BLaER1 (cell line): ENCODE data around the gene PLCB3.
"Not testable (repeated sequence)": the region's sequence is repeated elsewhere in the genome, so short reads cannot be mapped to it uniquely, and the experiment has no call there.

Experiments
- H3K27ac ChIP-seq: shearing (Covaris generic); formaldehyde crosslinking; 2 replicates; pipeline ENCODE4 v1.8.1; 2022
- H3K27me3 ChIP-seq: shearing (Covaris generic); formaldehyde crosslinking; 2 replicates; pipeline ENCODE4 v1.8.1; 2022
- H3K36me3 ChIP-seq: shearing (Covaris generic); formaldehyde crosslinking; 2 replicates; pipeline ENCODE4 v1.8.1; 2022
- H3K4me1 ChIP-seq: shearing (Covaris generic); formaldehyde crosslinking; 2 replicates; pipeline ENCODE4 v1.8.1; 2022
- H3K4me2 ChIP-seq: shearing (Covaris generic); formaldehyde crosslinking; 2 replicates; pipeline ENCODE4 v1.8.1; 2022
- H3K4me3 ChIP-seq: shearing (Covaris generic); formaldehyde crosslinking; 2 replicates; pipeline ENCODE4 v1.8.1; 2022
- H3K9ac ChIP-seq: shearing (Covaris generic); formaldehyde crosslinking; 2 replicates; pipeline ENCODE4 v1.8.1; 2022
- H3K9me3 ChIP-seq: shearing (Covaris generic); formaldehyde crosslinking; 2 replicates; pipeline ENCODE4 v1.8.1; 2022
- H4K20me1 ChIP-seq: shearing (Covaris generic); formaldehyde crosslinking; 2 replicates; pipeline ENCODE4 v1.8.1; 2022
- Cebpa-rat ChIP-seq: shearing (Covaris generic); IDR thresholded peaks from 2 replicates; pipeline ENCODE4 v1.8.1; 2022

PLCB3 gene

GRCh38 chr11:64299847-64300648 lies 48.7 kb downstream of the PLCB3 start, which contains the start of gene CATSPERZ:
TSS of gene CATSPERZ (plus strand) at chr11:64300358. CDS start at chr11:64300411, 53 bp downstream.
- Histone ChIP-seq H3K27ac (no peak within 1 kb of the TSS), H3K9ac (no peak within 1 kb of the TSS), H3K36me3 (no peaks in the 10 kb centered on the region), H4K20me1 (peaks cover 53% of the 10 kb centered on the region), H3K4me2 (peak within 1 kb of the TSS; percentile 94), H3K4me3 (peak within 1 kb of the TSS; percentile 59), H3K9me3 (no peaks in the 10 kb centered on the region), H3K27me3 (peaks cover 70% of the 10 kb centered on the region), H3K4me1 (peaks cover 32% of the 10 kb centered on the region)
- no peak for TF ChIP-seq Cebpa-rat

GRCh38 chr11:64303109-64304031 lies 52.0 kb downstream of the PLCB3 start:
- Histone ChIP-seq H3K9ac (no peak overlapping the region), H3K9me3 (no peaks in the 10 kb centered on the region), H3K4me1 (peaks cover 49% of the 10 kb centered on the region), H4K20me1 (peaks cover 43% of the 10 kb centered on the region), H3K4me3 (peak overlapping the region; percentile 86; the same call in 1 of the 2 replicates), H3K27ac (no peak overlapping the region), H3K27me3 (peaks cover 37% of the 10 kb centered on the region), H3K4me2 (peak overlapping the region; percentile 97), H3K36me3 (peaks cover 14% of the 10 kb centered on the region)
- TF ChIP-seq Cebpa-rat: no peak

- Histone ChIP-seq H3K4me2 (peak overlapping the region; percentile 97), H3K4me3 (peak overlapping the region; percentile 86), H3K9me3 (no peaks in the 10 kb centered on the region), H3K4me1 (peaks cover 49% of the 10 kb centered on the region), H3K27me3 (peaks cover 31% of the 10 kb centered on the region), H3K9ac (no peak overlapping the region), H4K20me1 (peaks cover 38% of the 10 kb centered on the region), H3K36me3 (peaks cover 14% of the 10 kb centered on the region), H3K27ac (no peak overlapping the region)
- no peak for TF ChIP-seq Cebpa-rat
Observed at GRCh38 chr11:64304032-64304315, 52.6 kb downstream of the PLCB3 start.

GRCh38 chr11:64304316-64305072 lies 53.2 kb downstream of the PLCB3 start:
- H3K36me3 ChIP-seq: peaks cover 14% of the 10 kb centered on the region
- no peaks in the 10 kb centered on the region for H3K9me3 ChIP-seq
- H3K27ac ChIP-seq: peak overlapping the region; percentile 87
- no peak for TF ChIP-seq Cebpa-rat
- peak overlapping the region; percentile 97 for H3K4me2 ChIP-seq
- H3K9ac ChIP-seq: peak overlapping the region; percentile 84
- peaks cover 26% of the 10 kb centered on the region for H3K27me3 ChIP-seq
- H3K4me3 ChIP-seq: peak overlapping the region; percentile 86
- H3K4me1 ChIP-seq: peaks cover 44% of the 10 kb centered on the region
- peaks cover 33% of the 10 kb centered on the region for H4K20me1 ChIP-seq

GRCh38 chr11:64305075-64305690 lies 53.9 kb downstream of the PLCB3 start, which contains the start of gene ESRRA:
TSS of gene ESRRA (plus strand) at chr11:64305524. CDS start at chr11:64307180, 1,656 bp downstream.
- TF ChIP-seq Cebpa-rat: no peak
- Histone ChIP-seq H3K4me1 (peaks cover 37% of the 10 kb centered on the region), H3K9ac (peak within 1 kb of the TSS; percentile 88), H3K27ac (peak within 1 kb of the TSS; percentile 87), H3K4me3 (peak within 1 kb of the TSS; percentile 86), H3K4me2 (peak within 1 kb of the TSS; percentile 99), H3K36me3 (peaks cover 14% of the 10 kb centered on the region), H3K27me3 (peaks cover 19% of the 10 kb centered on the region), H3K9me3 (no peaks in the 10 kb centered on the region), H4K20me1 (peaks cover 28% of the 10 kb centered on the region)

- Histone ChIP-seq H3K9me3 (no peaks in the 10 kb centered on the region), H4K20me1 (peaks cover 28% of the 10 kb centered on the region), H3K9ac (peak overlapping the region; percentile 88), H3K27me3 (peaks cover 11% of the 10 kb centered on the region), H3K4me3 (peak overlapping the region; percentile 86), H3K27ac (peak overlapping the region; percentile 83), H3K4me2 (peak overlapping the region; percentile 99), H3K4me1 (peaks cover 35% of the 10 kb centered on the region), H3K36me3 (peaks cover 20% of the 10 kb centered on the region)
- TF ChIP-seq Cebpa-rat: no peak
Observed at GRCh38 chr11:64305691-64306562, 54.6 kb downstream of the PLCB3 start.

- TF ChIP-seq Cebpa-rat: no peak
- Histone ChIP-seq H3K9me3 (no peaks in the 10 kb centered on the region), H3K27me3 (peaks cover 5% of the 10 kb centered on the region), H3K9ac (peak overlapping the region; percentile 88), H3K36me3 (peaks cover 22% of the 10 kb centered on the region), H3K4me2 (peak overlapping the region; percentile 99), H3K27ac (peak overlapping the region; percentile 83), H3K4me1 (peaks cover 34% of the 10 kb centered on the region), H4K20me1 (peaks cover 32% of the 10 kb centered on the region), H3K4me3 (peak overlapping the region; percentile 86)
Observed at GRCh38 chr11:64306563-64306875, 55.2 kb downstream of the PLCB3 start.

- Histone ChIP-seq H3K4me1 (peaks cover 34% of the 10 kb centered on the region), H3K27ac (peak overlapping the region; percentile 83), H3K9ac (peak overlapping the region; percentile 88), H3K36me3 (peaks cover 22% of the 10 kb centered on the region), H3K27me3 (peaks cover under 1% of the 10 kb centered on the region; the same call in 1 of the 2 replicates), H4K20me1 (peaks cover 32% of the 10 kb centered on the region), H3K9me3 (no peaks in the 10 kb centered on the region), H3K4me2 (peak overlapping the region; percentile 99), H3K4me3 (peak overlapping the region; percentile 86)
- no peak for TF ChIP-seq Cebpa-rat
Observed at GRCh38 chr11:64306876-64307622, 55.7 kb downstream of the PLCB3 start.

GRCh38 chr11:64307795-64308194 lies 56.5 kb downstream of the PLCB3 start:
- H3K9me3 ChIP-seq, H3K4me3 ChIP-seq, H3K27ac ChIP-seq, H3K27me3 ChIP-seq: not testable (repeated sequence)
- Histone ChIP-seq H4K20me1 (peaks cover 37% of the 10 kb centered on the region), H3K36me3 (peaks cover 29% of the 10 kb centered on the region), H3K4me2 (peak overlapping the region; percentile 99; the same call in 1 of the 2 replicates), H3K9ac (0 out of 2 replicates have a peak overlapping the region, but pooled peaks have one; percentile 88), H3K4me1 (peaks cover 34% of the 10 kb centered on the region)
